ENCODE measurements around the gene SYDE2. TPM values are rescaled to one million over a fixed set of nuclear protein-coding genes. Genes with fewer than 3 reads are reported as not detected.
A peak's percentile ranks its signal among the peaks of the same experiment; 100 is the strongest.
"Not testable (repeated sequence)": the region's sequence is repeated elsewhere in the genome, so short reads cannot be mapped to it uniquely, and the experiment has no call there.

The SYDE2 gene
- total and polyA plus RNA-seq, 3 experiments from 2014 or later, result 1.7 to 3.3 (median 2.8) TPM

DNA sequence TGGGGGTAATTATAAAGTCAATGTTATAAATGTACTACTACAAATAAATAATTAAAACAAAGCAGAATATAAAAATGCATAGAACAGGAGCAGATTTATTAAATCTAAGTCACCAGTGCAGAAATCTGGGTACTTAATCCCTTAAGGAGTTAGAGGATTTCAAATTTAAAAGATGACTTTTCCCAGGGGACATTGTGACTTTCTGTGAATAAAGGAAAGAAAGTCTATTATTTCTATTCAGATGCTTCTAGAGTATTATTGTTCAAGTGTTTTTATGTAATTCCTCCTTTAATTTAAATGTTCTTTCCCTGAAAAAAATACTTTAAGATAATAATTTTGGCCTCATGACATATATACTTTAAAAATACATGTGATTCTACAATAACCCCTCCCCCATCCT lies 43.4 kb downstream of the SYDE2 start:
- Histone ChIP-seq H3K4me3 (ENCODE audit: low read length) (no peak overlapping the region), H3K27ac (ENCODE audit: low read depth, low read length) (no peak overlapping the region), H3K9me3 (ENCODE audit: low read length) (no peaks in the 10 kb centered on the region), H3K27me3 (ENCODE audit: insufficient read depth, low read length, poor library complexity, severe bottlenecking) (no peaks in the 10 kb centered on the region), H3K36me3 (ENCODE audit: insufficient read depth, low read length) (no peaks in the 10 kb centered on the region), H3K4me1 (ENCODE audit: insufficient read depth, low read length) (no peaks in the 10 kb centered on the region)
- CTCF ChIA-PET, result interaction anchor here (1.9 kb wide), 1 partner anchor 102 kb away, joined by 4 read pairs; the partner anchor contains the start of gene C1orf52
- Mint-ChIP-seq H3K4me3 (no peak overlapping the region), H3K27me3 (no peaks in the 10 kb centered on the region), H3K4me1 (peaks cover 0 to 8% (median 0%) of the 10 kb centered on the region in 3 donors), H3K27ac (no peak overlapping the region), H3K36me3 (peaks cover 0 to 6% (median 4%) of the 10 kb centered on the region in 3 donors), H3K9me3 (no peaks in the 10 kb centered on the region)
- POLR2A ChIA-PET, result no interaction called here
- no peak for DNase-seq

- peaks cover 0 to 8% (median 1%) of the 10 kb centered on the region in 3 donors for H3K4me1 Mint-ChIP-seq
- no peaks in the 10 kb centered on the region for H3K27me3 Mint-ChIP-seq
- H3K4me1 ChIP-seq (ENCODE audit: insufficient read depth, low read length), result no peaks in the 10 kb centered on the region
- H3K36me3 ChIP-seq (ENCODE audit: insufficient read depth, low read length), result no peaks in the 10 kb centered on the region
- no peak for DNase-seq
- H3K4me3 Mint-ChIP-seq, result no peak overlapping the region
- no peaks in the 10 kb centered on the region for H3K27me3 ChIP-seq (ENCODE audit: insufficient read depth, low read length, poor library complexity, severe bottlenecking)
- H3K36me3 Mint-ChIP-seq, result no peaks in the 10 kb centered on the region
- ChIA-PET POLR2A (no interaction called here), CTCF (no interaction called here)
- H3K4me3 ChIP-seq (ENCODE audit: low read length), result no peak overlapping the region
- no peaks in the 10 kb centered on the region for H3K9me3 ChIP-seq (ENCODE audit: low read length)
- no peak overlapping the region for H3K27ac Mint-ChIP-seq
- H3K27ac ChIP-seq (ENCODE audit: low read depth, low read length), result no peak overlapping the region
- no peaks in the 10 kb centered on the region for H3K9me3 Mint-ChIP-seq
Observed at GRCh38 chr1:85153149-85153891, 47.5 kb downstream of the SYDE2 start.

DNA sequence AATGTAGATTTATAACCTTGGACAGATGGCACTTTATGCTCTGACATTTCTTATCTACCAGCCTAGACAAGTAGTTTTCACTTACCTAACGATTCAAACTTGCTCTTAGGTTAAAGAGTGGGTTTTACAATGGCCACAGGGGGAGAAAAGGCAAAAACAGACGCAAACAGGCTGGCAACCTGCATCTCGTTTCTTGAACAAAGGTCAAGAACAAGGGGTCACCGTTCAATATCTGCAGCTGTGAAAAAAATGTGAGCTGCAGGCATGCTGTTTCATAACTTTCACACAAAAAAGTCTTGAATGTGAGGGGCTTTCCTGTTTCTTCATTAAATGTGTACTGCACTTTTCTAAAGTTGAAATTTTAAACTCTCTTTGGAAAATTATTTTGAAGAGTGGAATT lies 49.4 kb downstream of the SYDE2 start:
- H3K36me3 Mint-ChIP-seq, result no peaks in the 10 kb centered on the region

GRCh38 chr1:85149805-85150204 lies 51.0 kb downstream of the SYDE2 start:
- Mint-ChIP-seq H3K4me1 (peaks cover 0 to 8% (median 5%) of the 10 kb centered on the region in 3 donors), H3K9me3 (no peaks in the 10 kb centered on the region), H3K27me3 (no peaks in the 10 kb centered on the region), H3K36me3 (no peaks in the 10 kb centered on the region), H3K4me3 (no peak overlapping the region), H3K27ac (peak overlapping the region in 1 of 8 donors; percentile 84)
- no peaks in the 10 kb centered on the region for H3K27me3 ChIP-seq (ENCODE audit: insufficient read depth, low read length, poor library complexity, severe bottlenecking)
- H3K36me3 ChIP-seq (ENCODE audit: insufficient read depth, low read length), result no peaks in the 10 kb centered on the region
- no peak overlapping the region for H3K27ac ChIP-seq (ENCODE audit: low read depth, low read length)
- ChIA-PET POLR2A (no interaction called here), CTCF (interaction anchor here (0.7 kb wide), 1 partner anchor 92 kb away, joined by 3 read pairs; no protein-coding TSS in a partner anchor)
- no peaks in the 10 kb centered on the region for H3K4me1 ChIP-seq (ENCODE audit: insufficient read depth, low read length)
- no peaks in the 10 kb centered on the region for H3K9me3 ChIP-seq (ENCODE audit: low read length)
- no peak for DNase-seq
- no peak overlapping the region for H3K4me3 ChIP-seq (ENCODE audit: low read length)

More for the DNA sequence above, 49.4 kb downstream of the SYDE2 start:
- DNase-seq, result no peak
- ChIA-PET CTCF (no interaction called here), POLR2A (no interaction called here)
- Mint-ChIP-seq H3K4me1 (peaks cover 0 to 8% (median 5%) of the 10 kb centered on the region in 3 donors), H3K4me3 (no peak overlapping the region), H3K9me3 (no peaks in the 10 kb centered on the region), H3K27ac (no peak overlapping the region), H3K27me3 (no peaks in the 10 kb centered on the region)
- Histone ChIP-seq H3K27ac (ENCODE audit: low read depth, low read length) (no peak overlapping the region), H3K36me3 (ENCODE audit: insufficient read depth, low read length) (no peaks in the 10 kb centered on the region), H3K27me3 (ENCODE audit: insufficient read depth, low read length, poor library complexity, severe bottlenecking) (no peaks in the 10 kb centered on the region), H3K4me3 (ENCODE audit: low read length) (no peak overlapping the region), H3K4me1 (ENCODE audit: insufficient read depth, low read length) (no peaks in the 10 kb centered on the region), H3K9me3 (ENCODE audit: low read length) (no peaks in the 10 kb centered on the region)

- Mint-ChIP-seq H3K36me3 (no peaks in the 10 kb centered on the region), H3K9me3 (no peaks in the 10 kb centered on the region), H3K27ac (no peak overlapping the region), H3K4me1 (peaks cover 0 to 8% (median 5%) of the 10 kb centered on the region in 3 donors), H3K4me3 (no peak overlapping the region), H3K27me3 (no peaks in the 10 kb centered on the region)
- Histone ChIP-seq H3K4me1 (ENCODE audit: insufficient read depth, low read length) (no peaks in the 10 kb centered on the region), H3K27ac (ENCODE audit: low read depth, low read length) (no peak overlapping the region), H3K9me3 (ENCODE audit: low read length) (no peaks in the 10 kb centered on the region), H3K4me3 (ENCODE audit: low read length) (no peak overlapping the region), H3K27me3 (ENCODE audit: insufficient read depth, low read length, poor library complexity, severe bottlenecking) (no peaks in the 10 kb centered on the region), H3K36me3 (ENCODE audit: insufficient read depth, low read length) (no peaks in the 10 kb centered on the region)
- no peak for DNase-seq
- ChIA-PET POLR2A (no interaction called here), CTCF (interaction anchor here (0.7 kb wide), 1 partner anchor 93 kb away, joined by 3 read pairs; no protein-coding TSS in a partner anchor)
Observed at GRCh38 chr1:85148524-85149250, 52.1 kb downstream of the SYDE2 start.

DNA sequence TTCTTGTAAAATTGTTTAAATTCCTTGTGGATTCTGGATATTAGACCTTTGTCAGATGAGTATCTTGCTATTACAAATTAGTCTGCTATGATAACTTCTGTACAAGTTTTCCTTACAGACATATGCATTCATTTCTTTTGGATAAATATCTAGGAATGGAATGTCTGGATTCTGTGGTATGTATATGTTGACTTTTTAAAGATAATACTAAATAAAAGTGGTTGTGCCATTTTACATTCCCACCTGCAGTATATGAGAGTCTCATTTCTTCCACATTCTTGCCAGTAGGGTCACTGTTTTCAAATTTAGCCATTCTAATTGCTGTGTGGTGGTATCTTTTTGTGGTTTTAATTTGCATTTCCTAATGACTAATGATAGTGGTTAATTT lies 53.9 kb downstream of the SYDE2 start:
- Mint-ChIP-seq H3K4me3 (no peak overlapping the region), H3K36me3 (no peaks in the 10 kb centered on the region), H3K4me1 (peaks cover 0 to 5% (median 0%) of the 10 kb centered on the region in 3 donors), H3K9me3 (no peaks in the 10 kb centered on the region), H3K27ac (no peak overlapping the region), H3K27me3 (no peaks in the 10 kb centered on the region)
- Histone ChIP-seq H3K27ac (ENCODE audit: low read depth, low read length) (no peak overlapping the region), H3K27me3 (ENCODE audit: insufficient read depth, low read length, poor library complexity, severe bottlenecking) (no peaks in the 10 kb centered on the region), H3K36me3 (ENCODE audit: insufficient read depth, low read length) (no peaks in the 10 kb centered on the region), H3K4me1 (ENCODE audit: insufficient read depth, low read length) (no peaks in the 10 kb centered on the region), H3K4me3 (ENCODE audit: low read length) (no peak overlapping the region), H3K9me3 (ENCODE audit: low read length) (no peaks in the 10 kb centered on the region)
- ChIA-PET CTCF (no interaction called here), POLR2A (no interaction called here)
- DNase-seq, result no peak

DNA sequence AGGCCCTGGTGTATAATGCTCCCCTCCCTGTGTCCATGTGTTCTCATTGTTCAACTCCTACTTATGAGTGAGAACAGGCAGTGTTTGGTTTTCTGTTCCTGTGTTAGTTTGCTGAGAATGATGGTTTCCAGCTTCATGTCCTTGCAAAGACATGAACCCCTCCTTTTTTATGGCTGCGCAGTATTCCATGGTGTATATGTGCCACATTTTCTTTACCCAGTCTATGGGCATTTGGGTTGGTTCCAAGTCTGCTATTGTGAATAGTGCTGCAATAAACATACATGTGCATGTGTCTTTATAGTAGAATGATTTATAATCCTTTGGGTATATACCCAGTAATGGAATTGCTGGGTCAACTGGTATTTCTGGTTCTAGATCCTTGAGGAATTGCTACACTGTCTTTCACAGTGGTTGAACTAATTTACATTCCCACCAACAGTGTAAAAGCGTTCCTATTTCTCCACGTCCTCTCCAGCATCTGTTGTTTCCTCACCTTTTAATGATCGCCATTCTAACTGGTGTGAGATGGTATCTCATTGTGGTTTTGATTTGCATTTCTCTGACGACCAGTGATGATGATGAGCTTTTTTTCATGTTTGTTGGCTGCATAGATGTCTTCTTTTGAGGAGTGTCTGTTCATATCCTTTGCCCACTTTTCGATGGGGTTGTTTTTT lies 54.4 kb downstream of the SYDE2 start:
- H3K27ac ChIP-seq (ENCODE audit: low read depth, low read length); H3K9me3 Mint-ChIP-seq; H3K36me3 ChIP-seq (ENCODE audit: insufficient read depth, low read length); H3K9me3 ChIP-seq (ENCODE audit: low read length); H3K27ac Mint-ChIP-seq; H3K27me3 ChIP-seq (ENCODE audit: insufficient read depth, low read length, poor library complexity, severe bottlenecking); H3K4me3 Mint-ChIP-seq; H3K36me3 Mint-ChIP-seq; H3K27me3 Mint-ChIP-seq; DNase-seq; H3K4me3 ChIP-seq (ENCODE audit: low read length); CTCF ChIA-PET; H3K4me1 Mint-ChIP-seq; H3K4me1 ChIP-seq (ENCODE audit: insufficient read depth, low read length): not testable (repeated sequence)
- POLR2A ChIA-PET, result interaction anchor here (0.6 kb wide), 1 partner anchor 113 kb away, joined by 3 read pairs; the partner anchor contains the start of gene C1orf52

DNA sequence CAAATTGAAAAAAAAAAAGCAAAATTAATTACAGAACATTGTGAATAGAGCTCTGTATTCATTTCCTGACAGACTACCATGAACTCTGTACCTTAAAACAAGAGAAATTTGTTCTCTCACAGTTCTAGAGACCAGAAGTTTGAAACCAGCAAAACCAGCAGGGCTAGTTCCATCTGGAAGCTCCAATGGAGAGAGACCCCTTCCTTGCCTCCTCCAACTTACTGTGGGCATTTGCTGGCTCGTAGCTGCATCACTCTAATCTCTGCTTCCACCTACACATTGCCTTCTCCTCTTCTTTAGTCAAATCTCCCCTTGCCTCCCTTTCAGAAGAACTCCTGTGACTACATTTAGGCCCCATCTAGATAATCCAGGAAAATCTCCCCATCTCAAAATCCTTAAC lies 56.5 kb downstream of the SYDE2 start:
- Histone ChIP-seq H3K27ac (ENCODE audit: low read depth, low read length) (no peak overlapping the region), H3K36me3 (ENCODE audit: insufficient read depth, low read length) (no peaks in the 10 kb centered on the region), H3K27me3 (ENCODE audit: insufficient read depth, low read length, poor library complexity, severe bottlenecking) (no peaks in the 10 kb centered on the region), H3K4me3 (ENCODE audit: low read length) (no peak overlapping the region), H3K9me3 (ENCODE audit: low read length) (no peaks in the 10 kb centered on the region), H3K4me1 (ENCODE audit: insufficient read depth, low read length) (no peaks in the 10 kb centered on the region)
- no peak for DNase-seq
- Mint-ChIP-seq H3K4me3 (no peak overlapping the region), H3K9me3 (no peaks in the 10 kb centered on the region), H3K27me3 (no peaks in the 10 kb centered on the region), H3K27ac (peak overlapping the region in 1 of 8 donors; percentile 12), H3K4me1 (peaks cover 0 to 5% (median 0%) of the 10 kb centered on the region in 3 donors), H3K36me3 (no peaks in the 10 kb centered on the region)
- CTCF ChIA-PET, result no interaction called here
- POLR2A ChIA-PET, result no interaction called here

Data from CD8-positive, alpha-beta memory T cell (primary cell).